Smooth muscle cell of bladder (primary cell): ENCODE measurements around the gene PAK4. TPM values are rescaled to one million over a fixed set of nuclear protein-coding genes. Genes with fewer than 3 reads are reported as not detected.

Experiments used
- total RNA-seq: library from RNA; depleted of rRNA; stranded (reverse); fragments of >200 nt; gene quantifications from 2 replicates; pipeline ENCODE4 v1.2.3, GENCODE V29; 2014

Gene PAK4
- total RNA-seq: 3.1 and 4.2 TPM in 2 replicates

GRCh38 chr19:39125554-39126311, at the start of gene PAK4:
PAK4 (plus strand) TSS chr19:39125786; CDS start chr19:39169554, 43,768 bp downstream.

GRCh38 chr19:39083983-39084731, 41.4 kb upstream of the PAK4 start, which contains the start of gene ACP7:
ACP7 (plus strand) TSS chr19:39084368; CDS start chr19:39085270, 902 bp downstream.

GRCh38 chr19:39196860-39197562, 71.4 kb downstream of the PAK4 start, which contains the start of gene NCCRP1:
NCCRP1 (plus strand) TSS chr19:39196964; CDS start chr19:39196983, 19 bp downstream.

GRCh38 chr19:39203372-39204341, 78.1 kb downstream of the PAK4 start, which contains the start of gene SYCN:
SYCN (minus strand) TSS chr19:39204263; CDS start chr19:39204254, 9 bp downstream.

Other genes with a start within 250 kb of the PAK4 start
- 2.0 and 2.3 TPM in 2 replicates for gene RINL, start 247.5 kb upstream of the PAK4 start, total RNA-seq
- 41.7 and 45.1 TPM in 2 replicates for gene SIRT2, start 226.2 kb upstream of the PAK4 start, total RNA-seq
- 7.5 and 8.9 TPM in 2 replicates for gene NFKBIB, start 225.8 kb upstream of the PAK4 start, total RNA-seq
- not detected in 2 replicates for gene CCER2, start 213.6 kb upstream of the PAK4 start, total RNA-seq
- gene SARS2, start 195.0 kb upstream of the PAK4 start, total RNA-seq: 5.7 and 9.0 TPM in 2 replicates
- gene MRPS12, start 194.8 kb upstream of the PAK4 start, total RNA-seq: 32.3 and 32.5 TPM in 2 replicates
- 11.9 and 22.3 TPM in 2 replicates for gene FBXO17, start 150.0 kb upstream of the PAK4 start, total RNA-seq
- 2.0 and 5.5 TPM in 2 replicates for gene FBXO27, start 93.2 kb upstream of the PAK4 start, total RNA-seq
- gene ACP7, start 41.4 kb upstream of the PAK4 start, total RNA-seq: 0.09 TPM in 1 of 2 replicates, not detected in the other
- gene NCCRP1, start 71.2 kb downstream of the PAK4 start, total RNA-seq: not detected in 2 replicates
- not detected in 2 replicates for gene SYCN, start 78.5 kb downstream of the PAK4 start, total RNA-seq
- not detected in 2 replicates for gene IFNL3, start 119.2 kb downstream of the PAK4 start, total RNA-seq
- gene IFNL4, start 123.1 kb downstream of the PAK4 start, total RNA-seq: not detected in 2 replicates
- gene IFNL2, start 142.6 kb downstream of the PAK4 start, total RNA-seq: not detected in 2 replicates
- not detected in 2 replicates for gene IFNL1, start 170.6 kb downstream of the PAK4 start, total RNA-seq
- gene LRFN1, start 195.1 kb downstream of the PAK4 start, total RNA-seq: 0.14 and 0.18 TPM in 2 replicates
- gene GMFG, start 210.3 kb downstream of the PAK4 start, total RNA-seq: 1.1 and 1.3 TPM in 2 replicates
- gene SAMD4B, start 216.6 kb downstream of the PAK4 start, total RNA-seq: 18.9 and 27.7 TPM in 2 replicates